IPS-NIHi11 (cell line): ENCODE results near the gene GPR146.

Experiments used
- DNase-seq: peaks from one replicate; pipeline ENCODE4 v3.0.0; 2012; ENCODE audit warnings: mixed read lengths, low spot score

The GPR146 gene

GRCh38 chr7:1092806-1093501, 48.6 kb downstream of the GPR146 start:
- DNase-seq, result no peak

GRCh38 chr7:1093502-1093843, 49.1 kb downstream of the GPR146 start:
- DNase-seq, result no peak

GRCh38 chr7:1093916-1094508, 49.7 kb downstream of the GPR146 start:
- no peak for DNase-seq

GRCh38 chr7:1094870-1095269, 50.5 kb downstream of the GPR146 start:
- no peak for DNase-seq

- DNase-seq, result no peak
Measured at GRCh38 chr7:1095621-1096155, 51.3 kb downstream of the GPR146 start.

GRCh38 chr7:1096156-1097119, 52.1 kb downstream of the GPR146 start:
- no peak for DNase-seq

GRCh38 chr7:1097120-1097504, 52.8 kb downstream of the GPR146 start:
- no peak for DNase-seq

- no peak for DNase-seq
Measured at GRCh38 chr7:1098243-1099153, 54.2 kb downstream of the GPR146 start.

GRCh38 chr7:1099154-1099542, 54.8 kb downstream of the GPR146 start:
- DNase-seq, result no peak

GRCh38 chr7:1099637-1100036, 55.3 kb downstream of the GPR146 start:
- no peak for DNase-seq

- no peak for DNase-seq
Measured at GRCh38 chr7:1100386-1100785, 56.0 kb downstream of the GPR146 start.

GRCh38 chr7:1100834-1101562, 56.7 kb downstream of the GPR146 start:
- no peak for DNase-seq

GRCh38 chr7:1101563-1102431, 57.5 kb downstream of the GPR146 start:
- DNase-seq, result no peak

- DNase-seq, result no peak
Measured at GRCh38 chr7:1103009-1103788, 58.9 kb downstream of the GPR146 start.

GRCh38 chr7:1103789-1104515, 59.6 kb downstream of the GPR146 start:
- DNase-seq, result no peak

- no peak for DNase-seq
Measured at GRCh38 chr7:1104516-1105179, 60.3 kb downstream of the GPR146 start.

GRCh38 chr7:1105189-1105588, 60.8 kb downstream of the GPR146 start:
- DNase-seq, result no peak
